Progenitor cell of endocrine pancreas (in vitro differentiated cells): ENCODE data around the gene AOPEP. TPM values are rescaled to one million over a fixed set of nuclear protein-coding genes. Genes with fewer than 3 reads are reported as not detected.
A peak's percentile ranks its signal among the peaks of the same experiment; 100 is the strongest.

ENCODE experiments used
- DNase-seq: peaks from one replicate; pipeline ENCODE4 v3.0.0; 2021; ENCODE audit warnings: low spot score; ENCODE audit not compliant: unreplicated experiment
- H3K27ac Mint-ChIP-seq: 2 replicates; pipeline ENCODE4 v1.8.0; 2021; ENCODE audit warnings: mild to moderate bottlenecking, moderate library complexity, mixed read lengths
- H3K27me3 Mint-ChIP-seq: 2 replicates; pipeline ENCODE4 v1.8.0; 2021; ENCODE audit warnings: mixed read lengths
- H3K36me3 Mint-ChIP-seq: 2 replicates; pipeline ENCODE4 v1.8.0; 2022; ENCODE audit warnings: mixed read lengths; ENCODE audit not compliant: insufficient read depth
- H3K4me1 Mint-ChIP-seq: 2 replicates; pipeline ENCODE4 v1.8.0; 2021; ENCODE audit warnings: low read depth, mixed read lengths
- H3K4me3 Mint-ChIP-seq: 2 replicates; pipeline ENCODE4 v1.8.0; 2021; ENCODE audit warnings: low read depth, mild to moderate bottlenecking, moderate library complexity, mixed read lengths
- H3K9me3 Mint-ChIP-seq: 2 replicates; pipeline ENCODE4 v1.8.0; 2021; ENCODE audit warnings: low read depth, mixed read lengths
- total RNA-seq: library from RNA; stranded (reverse); gene quantifications from 2 replicates; pipeline ENCODE4 v1.2.1, GENCODE V29; 2021
- TF ChIP-seq, protein P1 (sequence below): fragments of 200-600 bp; sonication (generic); IDR thresholded peaks from one replicate; pipeline ENCODE4 v1.5.0; 2021; ENCODE audit warnings: antibody characterized with exemption, mild to moderate bottlenecking; ENCODE audit not compliant: unreplicated experiment

The AOPEP gene
- total RNA-seq, 1 donor from 2014 or later = 58.2 TPM

DNA sequence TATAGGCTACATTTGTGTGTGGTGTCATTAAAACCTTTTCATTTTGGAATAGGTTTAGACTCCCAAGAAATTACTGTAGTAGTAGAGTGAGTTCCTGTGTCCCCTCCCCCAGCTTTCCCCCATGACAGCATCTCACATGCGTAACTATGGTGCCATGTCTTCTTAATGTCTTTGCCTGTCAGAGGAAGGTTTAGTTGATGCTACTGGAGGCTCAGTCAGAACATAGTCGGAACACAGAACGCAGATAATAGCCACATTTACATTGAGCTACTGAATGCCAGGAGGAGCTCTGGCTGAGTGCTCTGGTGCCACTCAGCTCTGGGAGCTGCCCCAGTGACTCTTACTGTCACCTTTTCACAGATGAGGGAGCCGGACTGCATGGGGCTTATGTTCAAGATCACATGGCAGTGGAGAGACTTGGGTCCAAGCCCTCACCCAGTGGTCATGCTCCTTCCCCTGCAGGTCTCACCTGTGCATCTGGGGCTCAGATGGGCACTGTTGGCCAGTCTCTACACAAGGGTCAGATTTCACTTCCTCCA is 223.6 kb downstream of the AOPEP start:
- no peak overlapping the region for H3K27ac Mint-ChIP-seq
- peaks cover 7% of the 10 kb centered on the region for H3K36me3 Mint-ChIP-seq
- no peak overlapping the region for H3K4me3 Mint-ChIP-seq
- TF ChIP-seq, protein P1, sequence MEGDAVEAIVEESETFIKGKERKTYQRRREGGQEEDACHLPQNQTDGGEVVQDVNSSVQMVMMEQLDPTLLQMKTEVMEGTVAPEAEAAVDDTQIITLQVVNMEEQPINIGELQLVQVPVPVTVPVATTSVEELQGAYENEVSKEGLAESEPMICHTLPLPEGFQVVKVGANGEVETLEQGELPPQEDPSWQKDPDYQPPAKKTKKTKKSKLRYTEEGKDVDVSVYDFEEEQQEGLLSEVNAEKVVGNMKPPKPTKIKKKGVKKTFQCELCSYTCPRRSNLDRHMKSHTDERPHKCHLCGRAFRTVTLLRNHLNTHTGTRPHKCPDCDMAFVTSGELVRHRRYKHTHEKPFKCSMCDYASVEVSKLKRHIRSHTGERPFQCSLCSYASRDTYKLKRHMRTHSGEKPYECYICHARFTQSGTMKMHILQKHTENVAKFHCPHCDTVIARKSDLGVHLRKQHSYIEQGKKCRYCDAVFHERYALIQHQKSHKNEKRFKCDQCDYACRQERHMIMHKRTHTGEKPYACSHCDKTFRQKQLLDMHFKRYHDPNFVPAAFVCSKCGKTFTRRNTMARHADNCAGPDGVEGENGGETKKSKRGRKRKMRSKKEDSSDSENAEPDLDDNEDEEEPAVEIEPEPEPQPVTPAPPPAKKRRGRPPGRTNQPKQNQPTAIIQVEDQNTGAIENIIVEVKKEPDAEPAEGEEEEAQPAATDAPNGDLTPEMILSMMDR = no peak
- H3K9me3 Mint-ChIP-seq = no peaks in the 10 kb centered on the region
- H3K27me3 Mint-ChIP-seq = no peaks in the 10 kb centered on the region
- peaks cover 28% of the 10 kb centered on the region for H3K4me1 Mint-ChIP-seq
- DNase-seq = no peak

DNA sequence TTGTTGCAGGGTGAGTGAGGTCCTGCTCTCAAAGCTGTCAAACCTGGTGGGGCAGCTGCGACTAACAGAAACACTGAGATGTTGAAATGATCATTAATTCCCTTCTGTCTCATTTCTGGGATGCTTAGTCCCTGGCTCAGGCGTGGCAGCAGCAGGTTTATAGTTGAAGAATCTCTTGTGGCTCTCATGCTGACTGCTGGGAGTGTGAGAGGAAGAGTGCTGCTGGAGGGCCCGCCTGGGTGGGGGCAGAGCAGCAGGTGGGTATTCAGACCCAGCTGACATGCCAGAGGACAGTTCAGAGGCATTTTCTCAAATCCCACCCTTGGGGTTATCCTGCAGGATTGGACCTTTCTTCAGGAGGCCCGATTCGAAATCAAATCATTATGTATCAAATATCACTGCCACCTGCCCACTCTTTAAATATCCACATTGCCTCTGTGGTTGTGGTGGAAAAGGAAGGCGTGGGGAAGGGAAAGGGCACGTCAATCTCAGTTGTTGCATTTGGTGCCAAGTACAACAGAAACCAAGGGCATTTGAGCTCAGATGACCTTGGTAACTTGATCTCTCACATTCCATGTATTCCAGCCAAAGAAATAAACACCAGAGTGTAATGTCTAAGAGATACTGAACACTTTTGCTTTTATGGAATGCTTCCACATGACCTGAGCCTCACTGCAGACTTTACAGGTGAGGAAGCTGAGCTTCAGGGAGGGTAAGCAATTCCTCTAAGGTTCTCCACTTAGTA is 224.3 kb downstream of the AOPEP start:
- H3K4me3 Mint-ChIP-seq = no peak overlapping the region
- DNase-seq = no peak
- peak overlapping the region; percentile 39 for H3K27ac Mint-ChIP-seq

DNA sequence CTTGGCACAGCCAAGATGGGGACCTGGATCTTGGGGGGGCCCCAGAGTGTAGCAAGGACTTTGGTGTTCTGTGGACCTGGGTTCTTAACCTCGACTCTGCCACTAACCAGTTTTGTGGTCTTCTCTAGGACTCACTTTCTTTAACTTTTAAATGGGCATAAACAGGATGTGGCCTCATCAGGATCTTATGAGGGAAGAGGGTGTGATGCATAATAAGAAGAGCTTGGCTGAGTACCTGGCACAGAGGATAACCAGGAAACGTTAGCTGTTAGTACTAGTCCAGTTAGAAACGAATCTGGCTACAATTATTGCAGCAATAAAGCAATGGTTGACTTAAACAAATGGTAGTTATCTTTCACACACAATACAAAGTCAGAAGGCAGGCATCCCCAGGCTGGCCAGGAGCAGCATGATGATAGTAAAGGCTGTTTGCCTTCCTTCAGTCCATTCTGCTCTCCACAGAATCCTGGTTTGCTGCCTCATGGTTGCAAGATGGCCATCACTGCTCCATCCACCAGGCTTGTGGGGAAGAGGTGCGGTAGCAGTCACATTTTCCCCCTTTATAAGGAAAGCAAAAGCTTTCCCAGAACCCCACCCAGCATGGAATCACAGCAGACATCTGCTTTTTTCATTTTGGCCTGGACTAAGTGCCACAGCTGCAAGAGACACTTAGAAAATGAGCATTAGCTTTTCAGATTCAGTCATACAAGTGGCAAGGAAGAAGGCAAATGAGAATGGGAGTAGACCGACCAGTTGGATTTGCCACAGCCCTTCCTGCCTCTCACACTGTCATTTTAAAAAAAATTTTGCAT is 225.0 kb downstream of the AOPEP start:
- H3K4me1 Mint-ChIP-seq = peaks cover 28% of the 10 kb centered on the region
- no peak for DNase-seq
- H3K9me3 Mint-ChIP-seq = no peaks in the 10 kb centered on the region
- H3K4me3 Mint-ChIP-seq = no peak overlapping the region
- no peaks in the 10 kb centered on the region for H3K27me3 Mint-ChIP-seq
- H3K36me3 Mint-ChIP-seq = peaks cover 11% of the 10 kb centered on the region
- H3K27ac Mint-ChIP-seq = peak overlapping the region; percentile 39
- TF ChIP-seq, protein P1 = no peak

More for the DNA sequence above, 224.3 kb downstream of the AOPEP start:
- Mint-ChIP-seq H3K4me1 (peaks cover 28% of the 10 kb centered on the region), H3K27me3 (no peaks in the 10 kb centered on the region), H3K36me3 (peaks cover 9% of the 10 kb centered on the region), H3K9me3 (no peaks in the 10 kb centered on the region)
- TF ChIP-seq, protein P1 = no peak

DNA sequence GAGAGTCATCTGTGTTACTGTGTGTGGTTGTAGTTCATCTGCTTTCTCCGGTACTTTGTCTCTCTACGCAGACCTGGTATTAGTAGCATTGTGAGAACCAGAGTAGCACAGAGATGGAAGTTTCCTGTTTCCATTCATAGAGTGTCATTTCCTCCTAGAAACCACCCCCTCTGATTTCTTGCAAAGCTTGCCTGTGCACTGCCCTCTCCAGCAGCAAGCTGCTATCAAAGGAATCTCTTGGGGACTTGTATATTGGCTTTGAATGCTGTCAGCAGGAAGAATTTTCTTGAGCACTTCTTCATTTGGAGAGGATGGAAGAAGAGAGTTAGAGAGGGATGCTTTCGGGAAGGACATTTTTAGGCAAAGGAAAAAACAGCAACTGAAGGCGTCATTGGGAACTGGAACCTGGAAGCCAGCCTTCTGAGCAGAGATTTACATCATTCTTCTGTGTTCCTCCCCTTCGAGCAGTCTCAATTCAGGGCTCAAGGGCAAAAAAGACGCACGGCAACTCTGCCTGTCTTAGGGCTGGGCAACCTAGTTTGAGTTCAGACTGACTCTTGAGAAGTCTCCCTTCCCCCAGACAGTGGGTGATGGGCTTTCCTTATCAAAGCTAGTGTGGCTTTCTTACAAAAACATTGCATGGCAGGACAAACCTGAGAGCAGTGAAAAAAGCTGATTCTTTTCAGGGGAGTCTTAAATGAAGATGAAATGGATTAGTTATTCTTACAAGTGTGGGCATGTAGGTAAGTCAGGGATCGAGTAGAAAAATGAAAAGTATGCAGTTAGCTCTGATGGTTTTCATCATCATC is 226.3 kb downstream of the AOPEP start:
- no peak for DNase-seq
- Mint-ChIP-seq H3K27me3 (no peaks in the 10 kb centered on the region), H3K36me3 (peaks cover 14% of the 10 kb centered on the region), H3K9me3 (no peaks in the 10 kb centered on the region), H3K4me1 (peaks cover 28% of the 10 kb centered on the region), H3K27ac (no peak overlapping the region), H3K4me3 (no peak overlapping the region)
- TF ChIP-seq, protein P1 = no peak

DNA sequence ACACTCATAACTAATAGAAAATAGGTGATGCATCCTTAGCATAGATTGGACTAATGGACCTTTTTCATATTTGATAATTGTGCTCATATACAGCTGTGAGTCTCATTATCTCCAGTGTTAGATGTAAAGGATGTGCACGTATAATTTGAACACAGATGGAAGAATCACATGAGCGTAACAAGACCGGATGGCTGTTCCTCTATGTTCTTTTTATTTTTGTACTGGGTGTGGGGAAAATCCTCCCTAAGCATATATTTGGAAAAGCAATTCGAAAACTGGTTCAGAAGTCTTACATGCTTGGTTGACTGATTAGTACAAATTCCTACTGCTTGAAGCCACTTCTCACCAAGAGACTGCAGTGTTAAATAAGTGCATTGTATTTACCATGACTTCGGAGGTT is 230.2 kb downstream of the AOPEP start:
- no peak overlapping the region for H3K4me3 Mint-ChIP-seq
- H3K4me1 Mint-ChIP-seq = peaks cover 4% of the 10 kb centered on the region
- no peaks in the 10 kb centered on the region for H3K27me3 Mint-ChIP-seq
- DNase-seq = no peak
- no peaks in the 10 kb centered on the region for H3K9me3 Mint-ChIP-seq
- H3K36me3 Mint-ChIP-seq = peaks cover 15% of the 10 kb centered on the region
- TF ChIP-seq, protein P1 = no peak
- H3K27ac Mint-ChIP-seq = no peak overlapping the region
